Activated CD4-positive, CD25-positive, alpha-beta regulatory T cell treated with anti-CD3 and anti-CD28 coated beads, Interleukin-2, amount 50 U/mL, for 16 hours (primary cell): ENCODE data around the gene WDR91.
"Not testable (repeated sequence)": the region's sequence is repeated elsewhere in the genome, so short reads cannot be mapped to it uniquely, and the experiment has no call there.

Experiments
- DNase-seq: peaks from one replicate; pipeline ENCODE4 v3.0.0-alpha.2; 2020; ENCODE audit warnings: low read depth, low spot score

WDR91 gene

GRCh38 chr7:135234095-135234494, 22.8 kb upstream of the WDR91 start:
- not testable (repeated sequence) for DNase-seq

GRCh38 chr7:135233570-135233969, 22.2 kb upstream of the WDR91 start, which contains the start of gene STRA8:
TSS of gene STRA8 (plus strand) at chr7:135233838. CDS start at chr7:135240525, 6,687 bp downstream.
- no peak for DNase-seq

- DNase-seq, result no peak
Measured at GRCh38 chr7:135232720-135233119, 21.4 kb upstream of the WDR91 start.

GRCh38 chr7:135232087-135232486, 20.8 kb upstream of the WDR91 start:
- no peak for DNase-seq

GRCh38 chr7:135231686-135232085, 20.4 kb upstream of the WDR91 start:
- DNase-seq, result no peak

- DNase-seq, result no peak
Measured at GRCh38 chr7:135224027-135224426, 12.7 kb upstream of the WDR91 start.

- no peak for DNase-seq
Measured at GRCh38 chr7:135217645-135218509, 6.6 kb upstream of the WDR91 start.

- no peak for DNase-seq
Measured at GRCh38 chr7:135215698-135216097, 4.4 kb upstream of the WDR91 start.

GRCh38 chr7:135215180-135215579, 3.9 kb upstream of the WDR91 start:
- no peak for DNase-seq

GRCh38 chr7:135213831-135214230, 2.5 kb upstream of the WDR91 start:
- no peak for DNase-seq

GRCh38 chr7:135211946-135212685, 790 bp upstream of the WDR91 start:
- DNase-seq, result not testable (repeated sequence)

GRCh38 chr7:135210888-135211178, 493 bp downstream of the WDR91 start:
- no peak for DNase-seq

GRCh38 chr7:135209225-135209834, 2.0 kb downstream of the WDR91 start:
- DNase-seq, result no peak

- DNase-seq, result no peak
Measured at GRCh38 chr7:135208102-135208793, 3.1 kb downstream of the WDR91 start.

GRCh38 chr7:135207406-135208101, 3.8 kb downstream of the WDR91 start:
- no peak for DNase-seq

GRCh38 chr7:135206941-135207391, 4.4 kb downstream of the WDR91 start:
- no peak for DNase-seq

GRCh38 chr7:135205850-135206249, 5.5 kb downstream of the WDR91 start:
- no peak for DNase-seq

- no peak for DNase-seq
Measured at GRCh38 chr7:135204876-135205275, 6.5 kb downstream of the WDR91 start.

- DNase-seq, result no peak
Measured at GRCh38 chr7:135204341-135204749, 7.0 kb downstream of the WDR91 start.

GRCh38 chr7:135201350-135201749, 10.0 kb downstream of the WDR91 start:
- DNase-seq, result no peak

GRCh38 chr7:135200821-135201331, 10.4 kb downstream of the WDR91 start:
- no peak for DNase-seq
